Cardiac muscle cell (in vitro differentiated cells and primary cell): ENCODE data around the gene RPGRIP1L. TPM values are rescaled to one million over a fixed set of nuclear protein-coding genes. Genes with fewer than 3 reads are reported as not detected.

ENCODE experiments used
- DNase-seq, 2 donors: peaks; one replicate each; pipeline versions ENCODE4 v3.0.0 to v3.0.0-alpha.2; 2010 to 2017; ENCODE audit warnings: low read depth in 1 of 2, low spot score in 1 of 2
- H3K27ac ChIP-seq: fragments of 200-600 bp; sonication (generic); 2 replicates; pipeline ENCODE4 v1.5.1; 2016
- H3K27me3 ChIP-seq: fragments of 200-600 bp; sonication (generic); 2 replicates; pipeline ENCODE4 v1.6.0; 2016; ENCODE audit warnings: control low read depth
- H3K36me3 ChIP-seq: fragments of 200-600 bp; sonication (generic); 2 replicates; pipeline ENCODE4 v1.5.1; 2016; ENCODE audit warnings: control low read depth
- H3K4me1 ChIP-seq: fragments of 200-600 bp; sonication (generic); 2 replicates; pipeline ENCODE4 v1.8.1; 2017; ENCODE audit warnings: low read depth, mild to moderate bottlenecking, mixed run types
- H3K4me3 ChIP-seq: fragments of 200-600 bp; sonication (generic); 2 replicates; pipeline ENCODE4 v1.5.1; 2016; ENCODE audit warnings: mild to moderate bottlenecking
- H3K9me3 ChIP-seq: fragments of 200-600 bp; sonication (generic); 2 replicates; pipeline ENCODE4 v1.5.1; 2017; ENCODE audit warnings: low read depth, mild to moderate bottlenecking, control low read depth
- polyA plus RNA-seq: library from polyadenylated mRNA; unstranded; fragments of >200 nt; fragmentation: Nextera tagmentation; extraction: Ambion mirVana; gene quantifications from 2 replicates; pipeline ENCODE4 v1.2.1, GENCODE V29; 2016
- total RNA-seq: library from RNA; depleted of rRNA; stranded (reverse); fragments of >200 nt; gene quantifications from 2 replicates; pipeline ENCODE4 v1.2.3, GENCODE V29; 2016
- TF ChIP-seq, protein P1 (sequence below): IDR thresholded peaks from 2 replicates; pipeline ENCODE4 v1.5.1; 2012; ENCODE audit warnings: low read depth, mild to moderate bottlenecking, low read length

RPGRIP1L gene
- total and polyA plus RNA-seq, 2 experiments from 2014 or later, result 10.4 to 11.0 TPM

DNA sequence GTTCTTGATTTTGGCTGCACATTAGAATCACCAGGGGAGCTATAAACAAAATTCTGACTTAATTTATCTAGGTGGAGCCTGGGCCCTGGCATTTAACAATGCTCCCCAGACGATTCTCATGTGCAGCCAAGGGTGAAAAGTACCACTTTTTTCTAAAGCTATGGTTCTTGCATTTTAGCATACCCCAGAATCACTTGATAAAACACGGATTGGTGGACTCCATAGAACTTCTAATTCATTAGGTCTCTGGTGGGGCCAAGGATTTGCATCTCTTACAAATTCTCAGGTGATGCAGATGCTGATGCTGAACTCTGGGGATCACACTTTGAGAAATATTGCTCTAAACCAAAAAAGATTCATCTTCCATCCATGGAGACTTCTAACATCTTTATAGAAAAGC lies 74.5 kb downstream of the RPGRIP1L start:
- Histone ChIP-seq H3K27ac (no peak overlapping the region), H3K4me1 (no peaks in the 10 kb centered on the region), H3K4me3 (no peak overlapping the region), H3K27me3 (no peaks in the 10 kb centered on the region), H3K36me3 (no peaks in the 10 kb centered on the region), H3K9me3 (no peaks in the 10 kb centered on the region)
- TF ChIP-seq, protein P1, sequence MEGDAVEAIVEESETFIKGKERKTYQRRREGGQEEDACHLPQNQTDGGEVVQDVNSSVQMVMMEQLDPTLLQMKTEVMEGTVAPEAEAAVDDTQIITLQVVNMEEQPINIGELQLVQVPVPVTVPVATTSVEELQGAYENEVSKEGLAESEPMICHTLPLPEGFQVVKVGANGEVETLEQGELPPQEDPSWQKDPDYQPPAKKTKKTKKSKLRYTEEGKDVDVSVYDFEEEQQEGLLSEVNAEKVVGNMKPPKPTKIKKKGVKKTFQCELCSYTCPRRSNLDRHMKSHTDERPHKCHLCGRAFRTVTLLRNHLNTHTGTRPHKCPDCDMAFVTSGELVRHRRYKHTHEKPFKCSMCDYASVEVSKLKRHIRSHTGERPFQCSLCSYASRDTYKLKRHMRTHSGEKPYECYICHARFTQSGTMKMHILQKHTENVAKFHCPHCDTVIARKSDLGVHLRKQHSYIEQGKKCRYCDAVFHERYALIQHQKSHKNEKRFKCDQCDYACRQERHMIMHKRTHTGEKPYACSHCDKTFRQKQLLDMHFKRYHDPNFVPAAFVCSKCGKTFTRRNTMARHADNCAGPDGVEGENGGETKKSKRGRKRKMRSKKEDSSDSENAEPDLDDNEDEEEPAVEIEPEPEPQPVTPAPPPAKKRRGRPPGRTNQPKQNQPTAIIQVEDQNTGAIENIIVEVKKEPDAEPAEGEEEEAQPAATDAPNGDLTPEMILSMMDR, result no peak
- DNase-seq, result no peak

DNA sequence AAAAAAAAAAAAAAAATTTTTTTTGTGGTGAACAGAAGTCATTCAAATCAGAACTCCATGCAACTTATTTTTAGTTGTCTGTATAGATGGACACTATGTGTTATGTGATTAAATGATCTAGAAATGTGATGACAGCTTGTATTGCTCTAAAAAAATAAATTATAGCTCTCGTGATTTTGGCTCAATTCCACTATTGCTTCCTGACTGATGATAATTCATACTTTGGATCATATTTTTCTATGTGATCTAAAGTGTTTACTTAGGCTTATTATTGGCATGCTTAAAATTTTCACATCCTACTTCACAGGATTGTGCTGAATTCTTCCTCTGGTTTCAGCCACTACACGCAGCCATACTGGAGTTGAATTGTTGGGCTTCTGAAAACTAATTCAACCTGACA lies 76.8 kb downstream of the RPGRIP1L start:
- TF ChIP-seq, protein P1, result no peak
- Histone ChIP-seq H3K4me3 (no peak overlapping the region), H3K27ac (no peak overlapping the region), H3K4me1 (no peaks in the 10 kb centered on the region), H3K27me3 (no peaks in the 10 kb centered on the region), H3K9me3 (no peaks in the 10 kb centered on the region), H3K36me3 (no peaks in the 10 kb centered on the region)
- no peak for DNase-seq

DNA sequence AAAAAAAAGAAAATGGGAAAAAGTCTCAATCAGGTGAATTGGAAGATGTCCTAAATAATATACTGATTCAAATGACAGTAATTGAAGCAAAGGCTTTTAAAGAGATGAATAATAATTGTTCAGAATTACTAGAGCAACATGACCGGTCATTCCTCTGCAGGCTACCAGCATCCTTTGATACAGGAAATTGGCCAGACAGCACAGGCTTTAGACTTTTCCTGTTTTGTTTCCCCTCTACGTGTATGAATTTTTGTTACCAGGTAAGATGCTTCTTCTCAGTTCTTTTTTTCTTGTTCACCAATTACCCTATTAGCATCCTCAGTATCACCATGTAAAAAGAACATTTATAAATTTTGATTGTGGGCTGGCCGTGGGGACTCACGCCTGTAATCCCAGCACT lies 77.5 kb downstream of the RPGRIP1L start:
- H3K4me3 ChIP-seq, result no peak overlapping the region
- no peaks in the 10 kb centered on the region for H3K4me1 ChIP-seq
- H3K27ac ChIP-seq, result no peak overlapping the region
- TF ChIP-seq, protein P1, result no peak
- no peaks in the 10 kb centered on the region for H3K36me3 ChIP-seq
- H3K9me3 ChIP-seq, result no peaks in the 10 kb centered on the region
- no peaks in the 10 kb centered on the region for H3K27me3 ChIP-seq
- DNase-seq, result no peak

DNA sequence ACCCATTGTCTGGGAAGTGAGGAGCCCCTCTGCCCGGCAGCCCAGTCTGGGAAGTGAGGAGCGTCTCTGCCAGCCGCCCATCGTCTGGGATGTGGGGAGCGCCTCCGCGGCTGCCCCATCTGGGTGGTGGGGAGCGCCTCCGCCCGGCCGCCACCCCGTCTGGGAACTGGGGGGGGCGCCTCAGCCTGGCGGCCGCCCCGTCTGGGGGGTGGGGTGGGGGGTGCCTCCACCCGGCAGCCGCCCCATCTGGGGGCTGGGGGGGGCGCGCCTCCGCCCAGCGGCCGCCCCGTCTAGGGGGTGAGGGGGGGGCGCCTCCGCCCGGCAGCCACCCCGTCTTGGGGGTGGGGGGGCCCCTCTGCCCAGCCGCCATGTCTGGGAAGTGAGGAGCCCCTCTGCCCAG lies 78.4 kb downstream of the RPGRIP1L start:
- DNase-seq, result no peak
- H3K4me3 ChIP-seq, result no peak overlapping the region
- H3K4me1 ChIP-seq, result no peaks in the 10 kb centered on the region
- TF ChIP-seq, protein P1, result no peak
- no peak overlapping the region for H3K27ac ChIP-seq
- no peaks in the 10 kb centered on the region for H3K9me3 ChIP-seq
- no peaks in the 10 kb centered on the region for H3K27me3 ChIP-seq
- H3K36me3 ChIP-seq, result no peaks in the 10 kb centered on the region

DNA sequence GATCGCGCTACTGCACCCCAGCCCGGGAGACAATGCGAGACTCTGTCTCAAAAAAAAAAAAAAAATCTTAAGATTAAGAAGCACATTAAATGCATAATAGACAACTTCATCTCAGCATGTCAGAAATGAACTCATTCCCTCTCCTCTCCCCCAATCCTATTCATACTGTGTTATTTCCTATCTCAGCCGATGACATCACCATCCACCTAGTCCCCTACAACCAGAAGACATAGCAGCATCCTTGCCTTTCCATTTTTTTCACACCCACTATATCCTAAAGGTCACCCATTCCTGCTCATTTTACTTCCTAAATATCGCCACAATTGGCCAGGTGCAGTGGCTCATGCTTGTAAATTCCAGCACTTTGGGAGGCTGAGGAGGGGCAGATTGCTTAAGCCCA lies 81.3 kb downstream of the RPGRIP1L start:
- Histone ChIP-seq H3K4me3 (no peak overlapping the region), H3K36me3 (no peaks in the 10 kb centered on the region), H3K27me3 (no peaks in the 10 kb centered on the region), H3K4me1 (no peaks in the 10 kb centered on the region), H3K27ac (no peak overlapping the region), H3K9me3 (no peaks in the 10 kb centered on the region)
- DNase-seq, result no peak
- TF ChIP-seq, protein P1, result no peak

DNA sequence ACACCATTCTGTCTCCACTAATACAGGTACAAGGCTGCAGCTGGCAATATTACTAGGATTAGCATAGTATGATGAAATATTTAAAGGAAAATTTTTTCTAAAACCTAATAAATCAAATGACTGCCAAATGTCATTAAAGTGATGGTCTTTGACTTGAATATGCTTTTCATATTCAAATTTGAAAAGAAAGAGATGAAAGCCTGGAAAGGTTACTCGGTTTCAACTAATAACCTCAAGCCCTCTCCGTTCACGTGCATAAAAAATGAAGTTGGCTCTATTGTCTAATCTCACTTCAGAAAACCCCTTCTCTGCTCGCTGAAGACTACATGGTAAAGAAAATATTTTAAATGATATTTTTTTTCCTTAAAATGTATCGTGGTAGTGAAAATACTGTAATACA lies 83.2 kb downstream of the RPGRIP1L start:
- TF ChIP-seq, protein P1, result no peak
- H3K4me1 ChIP-seq, result no peaks in the 10 kb centered on the region
- no peak for DNase-seq

More for the DNA sequence above, 83.2 kb downstream of the RPGRIP1L start:
- no peak overlapping the region for H3K27ac ChIP-seq
- no peaks in the 10 kb centered on the region for H3K9me3 ChIP-seq
- H3K27me3 ChIP-seq, result no peaks in the 10 kb centered on the region
- H3K4me3 ChIP-seq, result no peak overlapping the region
- H3K36me3 ChIP-seq, result no peaks in the 10 kb centered on the region
